ENCODE results near the gene MND1.
"Not testable (repeated sequence)": the region's sequence is repeated elsewhere in the genome, so short reads cannot be mapped to it uniquely, and the experiment has no call there.

Gene MND1

GRCh38 chr4:153407906-153408305 is 63.4 kb downstream of the MND1 start:
- no peak for DNase-seq

- DNase-seq: no peak
These were observed 64.4 kb downstream of the MND1 start for GRCh38 chr4:153408932-153409331.

- DNase-seq: no peak
These were observed 64.9 kb downstream of the MND1 start for GRCh38 chr4:153409412-153409811.

DNA sequence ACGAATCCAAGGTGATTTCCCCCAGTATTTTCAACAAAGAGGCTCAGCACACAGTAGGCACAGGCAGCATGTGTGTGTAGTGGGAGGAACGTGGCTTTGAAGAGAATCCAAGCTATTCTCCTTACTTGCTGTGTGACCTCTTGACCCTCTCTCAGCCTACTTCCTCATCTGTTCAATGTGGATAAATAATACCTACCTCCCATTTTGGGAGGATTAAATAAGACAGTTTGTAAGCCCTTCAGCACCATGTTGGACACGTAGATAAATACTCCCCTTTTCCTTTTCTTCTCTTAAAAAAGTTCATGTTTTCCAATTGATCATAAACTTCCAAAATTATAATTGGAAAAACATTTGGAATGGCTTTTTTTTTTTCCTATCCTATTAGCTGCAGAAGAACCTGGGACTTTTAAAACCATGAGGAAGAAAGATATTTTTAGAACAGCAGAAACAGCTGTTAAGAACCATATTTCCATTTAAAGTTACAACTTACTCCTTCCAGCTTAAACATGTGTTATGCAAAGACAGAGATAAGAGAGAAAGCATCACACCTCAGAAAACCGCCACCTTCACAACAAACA is 65.5 kb downstream of the MND1 start:
- no peak for DNase-seq

GRCh38 chr4:153413842-153414241 is 69.4 kb downstream of the MND1 start:
- DNase-seq: no peak

DNA sequence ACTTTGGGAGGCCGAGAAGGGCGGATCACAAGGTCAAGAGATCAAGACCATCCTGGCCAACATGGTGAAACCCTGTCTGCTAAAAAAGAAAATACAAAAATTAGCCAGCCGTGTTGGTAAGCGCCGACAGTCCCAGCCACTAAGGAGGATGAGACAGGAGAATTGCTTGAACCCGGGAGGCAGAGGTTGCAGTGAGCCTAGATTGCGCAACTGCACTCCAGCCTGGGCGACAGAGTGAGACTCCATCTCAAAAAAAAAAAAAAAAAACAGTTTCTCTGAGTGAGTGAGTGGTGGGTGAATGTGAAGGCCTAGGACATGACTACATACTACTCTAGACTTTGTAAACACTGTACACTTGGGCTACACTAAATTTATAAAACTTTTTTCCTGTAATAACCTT is 72.0 kb downstream of the MND1 start:
- not testable (repeated sequence) for DNase-seq

DNA sequence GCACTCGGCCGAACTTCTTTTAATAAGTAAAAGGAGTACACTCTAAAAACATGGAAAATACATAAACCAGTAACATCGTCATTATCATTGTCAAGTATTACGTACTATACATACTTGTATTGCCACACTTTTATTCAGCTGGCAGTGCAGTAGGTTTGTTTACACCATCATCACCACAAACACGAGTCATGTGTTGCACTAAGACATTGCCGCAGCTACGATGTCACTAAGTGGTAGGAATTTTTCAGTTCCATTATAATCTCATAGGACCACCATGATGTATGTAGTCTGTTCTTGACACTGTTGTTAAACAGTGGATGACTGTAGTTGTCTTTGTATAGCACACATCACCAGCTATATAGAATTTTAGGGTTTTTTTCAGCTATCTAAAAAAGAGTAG is 73.6 kb downstream of the MND1 start:
- no peak for DNase-seq

DNA sequence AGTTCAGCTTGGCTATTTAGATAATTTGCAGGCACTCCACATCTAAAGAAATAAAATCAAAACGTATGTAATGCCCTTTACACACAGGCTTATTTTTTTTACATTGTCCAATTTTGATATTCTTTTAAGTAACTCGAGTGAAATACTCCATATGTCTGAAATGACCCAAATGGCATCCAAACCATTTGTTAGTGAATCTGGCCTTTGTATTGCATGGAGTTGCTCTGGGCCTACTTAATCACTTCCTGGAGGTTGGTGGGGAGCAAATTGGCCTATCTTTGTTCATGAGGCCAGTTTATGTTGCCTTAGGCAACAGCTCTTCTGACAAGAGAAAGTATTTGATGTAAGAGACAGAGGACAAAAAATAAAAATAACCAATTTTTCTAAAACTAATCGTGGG is 74.1 kb downstream of the MND1 start:
- no peak for DNase-seq

DNA sequence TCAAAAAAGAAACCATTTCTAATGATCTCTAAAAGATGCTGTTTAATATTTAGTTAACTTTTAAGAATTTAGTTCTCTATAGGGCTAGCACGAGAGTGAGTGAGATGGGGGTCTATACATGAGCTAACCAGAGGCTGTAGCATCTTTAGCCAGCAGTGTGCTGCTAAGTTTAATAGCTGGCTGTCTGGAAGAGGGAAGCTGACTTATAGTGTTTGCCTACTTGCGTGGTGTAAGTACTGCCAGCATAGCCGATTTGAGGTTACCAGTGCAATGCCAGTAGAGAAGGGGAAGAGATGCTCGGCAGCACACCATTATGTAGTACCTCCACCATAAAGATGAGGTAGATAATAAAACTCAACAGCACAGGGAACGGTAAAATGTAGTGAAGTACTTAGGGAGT is 74.5 kb downstream of the MND1 start:
- DNase-seq: no peak

- no peak for DNase-seq
These were observed 75.3 kb downstream of the MND1 start for GRCh38 chr4:153419673-153420278.

DNA sequence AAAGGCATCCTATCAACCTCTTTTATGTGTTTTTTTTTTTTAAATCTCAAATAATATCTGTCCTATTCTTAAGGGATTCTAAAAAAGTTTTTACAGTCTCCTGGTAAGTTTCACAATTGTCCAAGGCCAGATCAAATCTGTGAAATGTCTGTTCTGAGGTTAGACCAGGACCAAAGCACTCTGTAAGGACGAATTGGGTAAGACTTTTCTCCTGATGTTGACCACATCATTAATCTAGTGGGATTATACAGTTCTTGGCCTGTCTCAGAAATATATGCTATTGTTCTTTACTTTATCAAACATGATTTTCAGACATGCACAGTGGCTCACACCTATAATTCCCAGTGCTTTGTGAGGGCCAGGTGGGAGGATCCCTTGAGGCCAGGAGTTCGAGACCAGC is 75.9 kb downstream of the MND1 start:
- no peak for DNase-seq

DNA sequence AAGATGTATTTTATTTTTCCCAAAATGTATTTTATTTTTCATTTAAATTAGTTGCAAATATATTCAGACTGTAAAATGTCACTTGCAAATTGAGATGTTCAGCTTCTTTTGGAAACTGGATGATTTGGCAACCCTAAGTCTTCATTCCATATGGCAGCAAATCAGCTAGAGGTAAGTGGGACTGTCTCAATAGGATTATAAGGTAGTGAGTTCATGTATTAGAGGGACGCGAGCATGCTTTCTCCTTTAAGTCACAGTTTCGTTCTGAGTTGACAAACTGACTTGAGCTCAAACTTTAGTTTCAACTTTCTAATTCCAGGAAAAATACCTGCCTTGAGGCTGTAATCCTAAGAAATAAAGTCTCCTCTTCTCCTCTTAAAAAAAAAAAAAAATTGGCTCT is 77.5 kb downstream of the MND1 start:
- no peak for DNase-seq

DNA sequence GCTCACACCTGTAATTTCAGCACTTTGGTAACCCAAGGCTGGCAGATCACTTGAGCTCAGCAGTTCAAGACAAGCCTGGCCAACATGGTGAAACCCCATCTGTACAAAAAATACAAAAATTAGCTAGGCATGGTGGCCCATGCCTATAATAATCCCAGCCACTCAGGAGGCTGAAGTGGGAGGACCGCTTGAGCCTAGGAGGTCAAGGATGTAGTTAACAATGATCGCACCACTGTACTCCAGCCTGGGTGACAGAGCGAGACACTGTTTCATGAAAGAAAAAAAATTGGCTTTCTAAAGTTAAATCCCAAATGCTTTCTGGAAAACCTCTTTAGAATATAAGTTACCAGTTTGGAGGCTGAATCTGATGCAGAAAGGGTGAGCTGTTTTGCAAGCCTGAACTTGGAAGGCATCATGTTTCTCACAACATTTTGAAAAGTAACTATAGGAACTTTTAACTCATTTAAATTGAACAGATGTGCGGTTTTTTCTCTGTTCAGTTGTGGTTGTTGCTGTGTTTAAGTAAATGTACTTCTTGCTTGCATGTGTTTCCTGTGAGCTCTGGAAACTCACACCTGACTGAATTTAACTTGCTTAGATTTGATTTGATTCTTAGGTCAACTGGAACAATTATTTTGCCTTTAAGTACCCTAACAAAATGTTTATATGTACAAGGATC is 81.9 kb downstream of the MND1 start:
- DNase-seq: no peak

- no peak for DNase-seq
These were observed 83.0 kb downstream of the MND1 start for GRCh38 chr4:153427363-153428071.

DNA sequence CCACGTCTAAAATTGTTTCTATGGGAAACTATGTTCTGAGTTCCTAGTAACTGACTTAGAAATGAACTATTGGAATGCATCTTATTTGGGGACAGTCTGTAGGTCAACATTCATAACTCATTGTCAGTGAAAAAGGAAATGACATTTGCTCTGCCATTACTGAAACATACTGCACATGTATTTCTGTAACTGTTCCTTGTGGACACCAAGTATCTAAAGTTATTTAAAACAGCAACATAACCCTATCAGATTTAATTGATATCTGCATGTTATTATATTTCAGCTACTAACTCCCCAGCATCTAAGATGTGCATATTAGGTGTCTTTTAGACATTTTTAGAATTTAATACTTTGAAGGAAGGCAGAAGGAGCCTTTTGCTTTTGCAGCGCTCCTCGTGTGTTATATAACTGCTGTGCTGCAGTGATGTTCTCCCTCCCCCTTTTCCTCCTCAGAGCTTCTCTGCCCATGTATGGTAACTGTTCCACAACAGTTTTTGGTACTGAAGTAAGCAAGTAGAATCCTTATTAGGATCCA is 84.5 kb downstream of the MND1 start:
- no peak for DNase-seq

GRCh38 chr4:153432965-153433753 is 88.7 kb downstream of the MND1 start:
- DNase-seq: peak; percentile 68

DNA sequence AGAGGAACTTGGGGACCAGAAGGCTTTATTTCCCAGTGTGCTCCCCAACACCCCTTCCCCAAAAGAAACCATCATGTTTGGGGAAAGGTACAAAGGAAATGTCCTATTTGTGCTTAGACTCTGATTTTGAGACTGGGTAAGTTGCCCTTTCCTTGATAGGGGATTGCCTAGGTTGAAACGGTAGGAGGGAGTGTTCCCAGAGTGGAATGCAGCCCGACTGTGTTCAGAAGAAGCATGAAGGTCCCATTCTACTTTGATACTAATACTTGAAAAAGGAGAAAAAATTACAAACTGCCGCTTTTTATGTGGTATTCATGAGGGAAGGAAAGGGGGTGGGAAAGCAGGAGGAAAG is 89.2 kb downstream of the MND1 start:
- DNase-seq: no peak

DNA sequence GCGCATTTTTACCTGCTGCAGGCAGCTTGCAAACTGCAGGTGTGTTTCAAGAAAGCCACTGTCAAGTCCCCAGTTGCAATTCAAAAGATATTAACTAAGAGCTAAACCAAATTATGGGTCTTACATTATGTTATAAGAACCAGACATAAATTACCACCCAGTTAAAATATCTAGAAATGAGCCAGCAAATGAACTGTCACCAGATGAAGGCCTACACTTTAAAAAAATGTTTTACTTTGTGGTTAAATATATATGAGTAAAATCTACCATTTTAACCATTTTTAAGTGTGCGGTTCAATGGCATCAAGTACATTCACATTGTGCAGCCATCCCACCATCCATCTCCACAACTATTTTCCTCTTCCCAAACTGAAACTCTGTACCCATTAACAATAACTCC is 89.7 kb downstream of the MND1 start:
- DNase-seq: no peak

- peak; percentile 27 for DNase-seq
These were observed 94.6 kb downstream of the MND1 start for GRCh38 chr4:153438916-153439756.

DNA sequence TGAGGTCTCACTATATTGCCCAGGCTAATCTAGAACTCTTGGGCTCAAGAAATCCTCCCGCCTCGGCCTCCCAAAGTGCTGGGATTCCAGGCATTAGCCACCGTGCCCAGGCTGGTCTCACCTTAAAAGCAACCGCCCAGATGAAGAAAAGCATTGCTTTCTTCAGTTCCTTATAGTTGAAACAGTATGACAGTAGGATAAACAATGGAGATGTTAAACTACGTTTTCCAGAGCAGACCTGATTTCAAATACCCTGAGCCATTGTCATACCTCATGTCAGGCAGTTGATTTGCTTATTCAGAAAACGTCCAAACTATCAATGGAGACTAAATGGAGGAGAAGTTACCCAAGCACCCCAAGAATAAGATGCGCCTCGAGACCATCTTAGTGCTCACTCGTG is 95.3 kb downstream of the MND1 start:
- no peak for DNase-seq

- no peak for DNase-seq
These were observed 96.0 kb downstream of the MND1 start for GRCh38 chr4:153440475-153440874.
